ENCODE results near the gene PTCHD4. TPM values are rescaled to one million over a fixed set of nuclear protein-coding genes. Genes with fewer than 3 reads are reported as not detected.

Gene PTCHD4
- total and polyA plus RNA-seq, 4 donors: 0.68 to 11.7 (median 2.6) TPM

DNA sequence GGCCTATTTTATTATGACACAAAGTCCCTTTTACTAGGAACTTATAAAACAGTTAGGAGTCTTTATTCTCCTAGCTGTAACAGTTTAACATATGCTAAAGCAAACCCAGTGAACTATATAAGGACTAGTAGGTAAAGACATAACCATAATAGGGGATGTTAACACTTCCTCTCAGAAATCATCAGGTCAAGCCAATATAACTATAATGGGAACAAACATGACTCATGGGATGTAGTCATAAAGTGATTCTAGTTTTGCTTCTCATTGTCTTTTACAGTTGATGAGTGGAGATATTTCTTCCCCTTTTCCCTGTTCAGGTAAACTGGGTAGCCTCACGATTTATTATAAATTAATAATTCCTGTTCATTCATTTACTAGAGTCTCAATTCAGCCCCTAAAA lies 9.7 kb downstream of the PTCHD4 start:
- WGBS (ENCODE audit: insufficient coverage): no CpG with 5 or more reads among the region's 1 CpG
- DNase-seq (ENCODE audit: low read depth in 4 of 6, low spot score in 6 of 6): no peak
- no peaks in the 10 kb centered on the region for H3K9me3 ChIP-seq (ENCODE audit: control insufficient read depth, insufficient read depth, low read length)
- H3K36me3 ChIP-seq (ENCODE audit: control insufficient read depth, insufficient read depth, low read length): no peaks in the 10 kb centered on the region
- H3K27ac ChIP-seq (ENCODE audit: low read depth, low read length): no peak overlapping the region
- no peaks in the 10 kb centered on the region for H3K4me1 ChIP-seq (ENCODE audit: control insufficient read depth, insufficient read depth, low read length)
- H3K27me3 ChIP-seq (ENCODE audit: control insufficient read depth, insufficient read depth, low read length): no peaks in the 10 kb centered on the region
- no peak overlapping the region for H3K4me3 ChIP-seq (ENCODE audit: low read depth, low read length)

- no peak overlapping the region for H3K27ac ChIP-seq (ENCODE audit: low read depth, low read length)
Measured at GRCh38 chr6:48100588-48100895, 10.5 kb downstream of the PTCHD4 start.

DNA sequence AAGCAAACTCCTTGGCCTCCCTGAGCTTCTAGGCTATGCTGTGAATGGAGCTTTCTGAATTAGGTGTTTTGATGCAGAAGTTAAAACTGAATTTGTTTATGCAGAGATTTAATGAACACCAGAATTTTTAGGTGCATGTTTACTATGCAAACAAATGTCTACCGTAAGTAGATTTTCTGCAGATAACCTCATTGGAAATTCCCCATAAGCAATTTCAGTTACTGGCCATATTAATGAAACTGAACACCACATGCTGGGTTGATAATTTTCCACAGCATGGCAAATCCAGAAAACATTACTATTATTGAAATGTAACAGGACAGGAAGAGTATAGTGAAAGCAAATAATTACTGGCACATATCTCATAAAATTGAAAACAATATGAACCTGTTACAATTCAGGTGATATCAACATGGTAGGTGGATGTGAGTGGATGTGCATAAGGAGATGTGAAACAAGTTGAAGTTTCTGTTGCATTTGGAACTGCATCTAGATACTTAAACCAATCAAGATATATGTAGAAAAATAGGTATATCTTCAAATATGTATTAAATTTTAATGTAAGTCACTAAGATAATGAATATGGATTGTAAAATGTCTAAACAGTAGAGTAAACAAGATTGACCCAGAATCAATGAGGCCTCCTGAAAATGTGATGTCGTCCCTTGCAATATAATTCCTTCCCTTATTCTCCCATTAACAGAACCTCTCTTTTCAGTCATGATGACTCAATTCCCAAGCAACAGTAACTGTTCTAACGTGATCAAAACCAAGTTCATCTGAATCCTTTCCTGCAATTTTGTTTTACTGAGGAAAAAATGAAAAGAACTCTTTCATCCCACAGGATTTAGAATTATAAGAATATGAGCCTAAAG lies 11.0 kb downstream of the PTCHD4 start:
- H3K4me1 ChIP-seq (ENCODE audit: control insufficient read depth, insufficient read depth, low read length): no peaks in the 10 kb centered on the region
- 80% methylated on average over 1 of the region's 3 CpGs for WGBS (ENCODE audit: insufficient coverage)
- H3K4me3 ChIP-seq (ENCODE audit: low read depth, low read length): no peak overlapping the region
- no peaks in the 10 kb centered on the region for H3K27me3 ChIP-seq (ENCODE audit: control insufficient read depth, insufficient read depth, low read length)
- DNase-seq (ENCODE audit: low read depth in 4 of 6, low spot score in 6 of 6): no peak
- H3K27ac ChIP-seq (ENCODE audit: low read depth, low read length): no peak overlapping the region
- H3K9me3 ChIP-seq (ENCODE audit: control insufficient read depth, insufficient read depth, low read length): no peaks in the 10 kb centered on the region
- no peaks in the 10 kb centered on the region for H3K36me3 ChIP-seq (ENCODE audit: control insufficient read depth, insufficient read depth, low read length)

More at GRCh38 chr6:48100588-48100895, 10.5 kb downstream of the PTCHD4 start:
- Histone ChIP-seq H3K9me3 (ENCODE audit: control insufficient read depth, insufficient read depth, low read length) (no peaks in the 10 kb centered on the region), H3K4me3 (ENCODE audit: low read depth, low read length) (no peak overlapping the region), H3K36me3 (ENCODE audit: control insufficient read depth, insufficient read depth, low read length) (no peaks in the 10 kb centered on the region), H3K4me1 (ENCODE audit: control insufficient read depth, insufficient read depth, low read length) (no peaks in the 10 kb centered on the region), H3K27me3 (ENCODE audit: control insufficient read depth, insufficient read depth, low read length) (no peaks in the 10 kb centered on the region)
- no CpG with 5 or more reads among the region's 4 CpGs for WGBS (ENCODE audit: insufficient coverage)
- no peak for DNase-seq (ENCODE audit: low read depth in 4 of 6, low spot score in 6 of 6)

DNA sequence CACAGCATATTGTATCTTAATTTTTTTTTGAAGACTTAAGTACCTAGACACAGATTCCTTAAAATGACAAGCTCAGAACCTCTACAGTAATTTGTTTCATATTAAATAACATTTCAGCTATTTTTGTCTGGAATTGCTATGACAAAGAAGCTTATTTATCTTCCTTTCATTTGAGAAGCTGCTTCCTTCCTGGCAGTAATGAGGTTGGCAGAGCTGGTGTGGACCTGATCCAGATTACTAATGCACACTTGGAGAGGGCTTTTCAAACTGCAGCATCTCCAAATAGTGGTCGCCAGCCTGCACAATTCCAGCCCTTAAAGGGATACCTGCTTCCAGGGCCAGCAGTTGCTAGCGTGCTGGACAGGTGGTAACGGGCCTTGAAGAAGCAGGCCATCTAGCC lies 12.1 kb downstream of the PTCHD4 start:
- Histone ChIP-seq H3K36me3 (ENCODE audit: control insufficient read depth, insufficient read depth, low read length) (no peaks in the 10 kb centered on the region), H3K4me3 (ENCODE audit: low read depth, low read length) (no peak overlapping the region), H3K9me3 (ENCODE audit: control insufficient read depth, insufficient read depth, low read length) (no peaks in the 10 kb centered on the region), H3K27me3 (ENCODE audit: control insufficient read depth, insufficient read depth, low read length) (no peaks in the 10 kb centered on the region), H3K4me1 (ENCODE audit: control insufficient read depth, insufficient read depth, low read length) (no peaks in the 10 kb centered on the region), H3K27ac (ENCODE audit: low read depth, low read length) (no peak overlapping the region)
- 66% methylated on average over 3 of the region's 3 CpGs for WGBS (ENCODE audit: insufficient coverage)
- DNase-seq (ENCODE audit: low read depth in 4 of 6, low spot score in 6 of 6): peak in 4 of 6 donors; percentile 26 to 87 (median 39)

GRCh38 chr6:48092550-48093217 lies 18.3 kb downstream of the PTCHD4 start:
- H3K27me3 ChIP-seq (ENCODE audit: control insufficient read depth, insufficient read depth, low read length): no peaks in the 10 kb centered on the region
- no peak overlapping the region for H3K4me3 ChIP-seq (ENCODE audit: low read depth, low read length)
- no peak overlapping the region for H3K27ac ChIP-seq (ENCODE audit: low read depth, low read length)
- no CpG with 5 or more reads among the region's 3 CpGs for WGBS (ENCODE audit: insufficient coverage)
- no peaks in the 10 kb centered on the region for H3K4me1 ChIP-seq (ENCODE audit: control insufficient read depth, insufficient read depth, low read length)
- no peaks in the 10 kb centered on the region for H3K36me3 ChIP-seq (ENCODE audit: control insufficient read depth, insufficient read depth, low read length)
- DNase-seq (ENCODE audit: low read depth in 4 of 6, low spot score in 6 of 6): peak in 1 of 6 donors; percentile 65
- no peaks in the 10 kb centered on the region for H3K9me3 ChIP-seq (ENCODE audit: control insufficient read depth, insufficient read depth, low read length)

- 82% methylated on average over 3 of the region's 4 CpGs for WGBS (ENCODE audit: insufficient coverage)
- DNase-seq (ENCODE audit: low read depth in 4 of 6, low spot score in 6 of 6): no peak
- Histone ChIP-seq H3K4me3 (ENCODE audit: low read depth, low read length) (no peak overlapping the region), H3K9me3 (ENCODE audit: control insufficient read depth, insufficient read depth, low read length) (no peaks in the 10 kb centered on the region), H3K27me3 (ENCODE audit: control insufficient read depth, insufficient read depth, low read length) (no peaks in the 10 kb centered on the region), H3K36me3 (ENCODE audit: control insufficient read depth, insufficient read depth, low read length) (no peaks in the 10 kb centered on the region), H3K4me1 (ENCODE audit: control insufficient read depth, insufficient read depth, low read length) (no peaks in the 10 kb centered on the region), H3K27ac (ENCODE audit: low read depth, low read length) (no peak overlapping the region)
Measured at GRCh38 chr6:48090546-48090945, 20.5 kb downstream of the PTCHD4 start.

GRCh38 chr6:48087448-48087847 lies 23.5 kb downstream of the PTCHD4 start:
- Histone ChIP-seq H3K36me3 (ENCODE audit: control insufficient read depth, insufficient read depth, low read length) (no peaks in the 10 kb centered on the region), H3K4me1 (ENCODE audit: control insufficient read depth, insufficient read depth, low read length) (no peaks in the 10 kb centered on the region), H3K4me3 (ENCODE audit: low read depth, low read length) (no peak overlapping the region), H3K27ac (ENCODE audit: low read depth, low read length) (no peak overlapping the region), H3K27me3 (ENCODE audit: control insufficient read depth, insufficient read depth, low read length) (no peaks in the 10 kb centered on the region), H3K9me3 (ENCODE audit: control insufficient read depth, insufficient read depth, low read length) (no peaks in the 10 kb centered on the region)
- WGBS (ENCODE audit: insufficient coverage): no CpG with 5 or more reads among the region's 1 CpG
- DNase-seq (ENCODE audit: low read depth in 4 of 6, low spot score in 6 of 6): peak in 2 of 6 donors; percentile 45 to 74

DNA sequence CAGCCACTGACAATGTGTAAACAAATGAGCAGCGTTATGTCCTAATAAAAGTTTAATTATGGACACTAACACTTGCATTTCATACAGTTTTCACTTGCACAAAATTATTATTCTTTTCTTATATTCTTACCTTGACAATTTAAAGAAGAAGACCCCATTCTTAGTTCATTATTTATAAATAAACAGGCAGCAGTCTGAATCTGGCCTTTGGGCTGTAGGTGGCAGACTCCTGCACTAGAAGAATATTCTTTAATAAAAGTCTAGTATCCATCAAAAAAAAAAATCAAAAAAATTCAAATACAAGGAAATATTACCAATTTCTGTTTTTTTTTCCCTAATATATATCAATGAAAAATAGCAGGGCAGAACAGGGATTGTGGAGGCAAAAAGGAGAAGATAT lies 24.8 kb downstream of the PTCHD4 start:
- no peak overlapping the region for H3K27ac ChIP-seq (ENCODE audit: low read depth, low read length)
- no peak for DNase-seq (ENCODE audit: low read depth in 4 of 6, low spot score in 6 of 6)
- no CpG with 5 or more reads among the region's 1 CpG for WGBS (ENCODE audit: insufficient coverage)

GRCh38 chr6:48085131-48085741 lies 25.8 kb downstream of the PTCHD4 start:
- Histone ChIP-seq H3K27ac (ENCODE audit: low read depth, low read length) (no peak overlapping the region), H3K36me3 (ENCODE audit: control insufficient read depth, insufficient read depth, low read length) (no peaks in the 10 kb centered on the region), H3K4me1 (ENCODE audit: control insufficient read depth, insufficient read depth, low read length) (no peaks in the 10 kb centered on the region), H3K27me3 (ENCODE audit: control insufficient read depth, insufficient read depth, low read length) (no peaks in the 10 kb centered on the region), H3K4me3 (ENCODE audit: low read depth, low read length) (no peak overlapping the region), H3K9me3 (ENCODE audit: control insufficient read depth, insufficient read depth, low read length) (no peaks in the 10 kb centered on the region)
- DNase-seq (ENCODE audit: low read depth in 4 of 6, low spot score in 6 of 6): no peak

More for the DNA sequence above, 24.8 kb downstream of the PTCHD4 start:
- H3K4me1 ChIP-seq (ENCODE audit: control insufficient read depth, insufficient read depth, low read length): no peaks in the 10 kb centered on the region
- no peak overlapping the region for H3K4me3 ChIP-seq (ENCODE audit: low read depth, low read length)
- no peaks in the 10 kb centered on the region for H3K36me3 ChIP-seq (ENCODE audit: control insufficient read depth, insufficient read depth, low read length)
- H3K27me3 ChIP-seq (ENCODE audit: control insufficient read depth, insufficient read depth, low read length): no peaks in the 10 kb centered on the region
- no peaks in the 10 kb centered on the region for H3K9me3 ChIP-seq (ENCODE audit: control insufficient read depth, insufficient read depth, low read length)
